Neural cell (in vitro differentiated cells): ENCODE measurements around the gene CSRNP2. TPM values are rescaled to one million over a fixed set of nuclear protein-coding genes. Genes with fewer than 3 reads are reported as not detected.

ENCODE experiments used
- H2AFZ ChIP-seq: fragments of 200-600, 300-800 bp; sonication (generic), shearing (Covaris generic); 2 replicates; pipeline ENCODE4 v1.6.0; 2014; ENCODE audit warnings: low read depth, mild to moderate bottlenecking, antibody characterized with exemption, low read length, moderate library complexity
- H3F3A ChIP-seq: fragments of 200-600 bp; shearing (Covaris generic); 2 replicates; pipeline ENCODE4 v1.6.1; 2016; ENCODE audit warnings: mild to moderate bottlenecking, moderate library complexity, mixed read lengths, antibody characterized with exemption, low read length; ENCODE audit not compliant: insufficient read depth, poor library complexity, severe bottlenecking
- H3K27ac ChIP-seq: fragments of 200-600, 300-800 bp; sonication (generic), shearing (Covaris generic); 2 replicates; pipeline ENCODE4 v1.5.1; 2014; ENCODE audit warnings: mild to moderate bottlenecking, low read length, moderate library complexity
- H3K27me3 ChIP-seq: fragments of 300-800, 200-600 bp; sonication (generic), shearing (Covaris generic); 2 replicates; pipeline ENCODE4 v1.6.0; 2014; ENCODE audit warnings: mild to moderate bottlenecking, low read depth, low read length, moderate library complexity; ENCODE audit not compliant: insufficient read depth
- H3K36me3 ChIP-seq: fragments of 300-800, 200-600 bp; sonication (generic), shearing (Covaris generic); 2 replicates; pipeline ENCODE4 v1.5.1; 2014; ENCODE audit warnings: mild to moderate bottlenecking, antibody characterized with exemption, low read length, moderate library complexity; ENCODE audit not compliant: insufficient read depth
- H3K4me2 ChIP-seq: fragments of 300-800, 200-600 bp; sonication (generic), shearing (Covaris generic); 2 replicates; pipeline ENCODE4 v1.6.0; 2014; ENCODE audit warnings: mild to moderate bottlenecking, low read length
- H3K4me3 ChIP-seq: fragments of 300-800, 200-600 bp; sonication (generic), shearing (Covaris generic); 2 replicates; pipeline ENCODE4 v1.5.1; 2014; ENCODE audit warnings: mild to moderate bottlenecking, low read length, moderate library complexity
- H3K79me2 ChIP-seq: fragments of 200-600 bp; shearing (Covaris generic); replicated peaks from 2 replicates; pipeline ENCODE4 v1.6.0; 2014; ENCODE audit warnings: mild to moderate bottlenecking, low read length, moderate library complexity; ENCODE audit not compliant: insufficient read depth
- H3K9ac ChIP-seq: fragments of 300-800, 200-600 bp; sonication (generic), shearing (Covaris generic); 2 replicates; pipeline ENCODE4 v1.6.1; 2016; ENCODE audit warnings: mild to moderate bottlenecking, low read length, mixed read lengths
- H3K9me2 ChIP-seq: fragments of 200-600 bp; shearing (Covaris generic); 2 replicates; pipeline ENCODE4 v1.6.1; 2016; ENCODE audit warnings: mild to moderate bottlenecking, low read length, mixed read lengths; ENCODE audit not compliant: insufficient read depth
- H3K9me3 ChIP-seq: fragments of 200-600, 300-800 bp; sonication (generic), shearing (Covaris generic); 2 replicates; pipeline ENCODE4 v1.6.1; 2016; ENCODE audit warnings: mild to moderate bottlenecking, mixed run types, low read length, moderate library complexity, mixed read lengths
- H4K20me1 ChIP-seq: fragments of 200-600 bp; shearing (Covaris generic); 2 replicates; pipeline ENCODE4 v1.6.1; 2016; ENCODE audit warnings: mild to moderate bottlenecking, mixed run types; ENCODE audit not compliant: insufficient read depth
- EP300 ChIP-seq: fragments of 450-650 bp; conservative IDR thresholded peaks from 2 replicates; pipeline ENCODE4 v1.6.1; 2014; ENCODE audit warnings: antibody characterized with exemption, mild to moderate bottlenecking, moderate library complexity; ENCODE audit not compliant: poor library complexity, severe bottlenecking
- EZH2 ChIP-seq: fragments of 200-600, 300-800 bp; shearing (Covaris generic), sonication (generic); IDR thresholded peaks from 2 replicates; pipeline ENCODE4 v1.6.1; 2014; ENCODE audit warnings: antibody characterized with exemption, low read length, borderline replicate concordance, mild to moderate bottlenecking; ENCODE audit not compliant: insufficient read depth, poor library complexity, severe bottlenecking
- MXI1 ChIP-seq: fragments of 450-650 bp; conservative IDR thresholded peaks from 2 replicates; pipeline ENCODE4 v1.6.1; 2014; ENCODE audit warnings: antibody characterized with exemption, mild to moderate bottlenecking; ENCODE audit not compliant: poor library complexity, severe bottlenecking
- POLR2AphosphoS5 ChIP-seq: IDR thresholded peaks from 2 replicates; pipeline ENCODE4 v1.6.1; 2012
- RAD21 ChIP-seq: fragments of 450-650 bp; conservative IDR thresholded peaks from 2 replicates; pipeline ENCODE4 v1.6.1; 2014; ENCODE audit warnings: antibody characterized with exemption, mild to moderate bottlenecking, moderate library complexity
- SMC3 ChIP-seq: fragments of 450-650 bp; conservative IDR thresholded peaks from 2 replicates; pipeline ENCODE4 v1.6.1; 2014; ENCODE audit warnings: antibody characterized with exemption, mild to moderate bottlenecking, moderate library complexity; ENCODE audit not compliant: poor library complexity
- TAF1 ChIP-seq: IDR thresholded peaks from 2 replicates; pipeline ENCODE4 v1.6.1; 2012; ENCODE audit warnings: low read depth
- polyA plus RNA-seq: library from polyadenylated mRNA; depleted of rRNA; stranded (reverse); fragments of >200 nt; gene quantifications from 2 replicates; pipeline ENCODE4 v1.2.3, GENCODE V29; 2014
- TF ChIP-seq, protein P1 (sequence below): IDR thresholded peaks from 2 replicates; pipeline ENCODE4 v1.6.1; 2012; ENCODE audit warnings: borderline replicate concordance
- TF ChIP-seq, protein P2 (sequence below): fragments of 450-650 bp; IDR thresholded peaks from 2 replicates; pipeline ENCODE4 v1.5.1; 2014; ENCODE audit warnings: antibody characterized with exemption, mild to moderate bottlenecking, moderate library complexity; ENCODE audit not compliant: poor library complexity, severe bottlenecking

The CSRNP2 gene
- polyA plus RNA-seq, 1 donor from 2014 or later, result 114 TPM

DNA sequence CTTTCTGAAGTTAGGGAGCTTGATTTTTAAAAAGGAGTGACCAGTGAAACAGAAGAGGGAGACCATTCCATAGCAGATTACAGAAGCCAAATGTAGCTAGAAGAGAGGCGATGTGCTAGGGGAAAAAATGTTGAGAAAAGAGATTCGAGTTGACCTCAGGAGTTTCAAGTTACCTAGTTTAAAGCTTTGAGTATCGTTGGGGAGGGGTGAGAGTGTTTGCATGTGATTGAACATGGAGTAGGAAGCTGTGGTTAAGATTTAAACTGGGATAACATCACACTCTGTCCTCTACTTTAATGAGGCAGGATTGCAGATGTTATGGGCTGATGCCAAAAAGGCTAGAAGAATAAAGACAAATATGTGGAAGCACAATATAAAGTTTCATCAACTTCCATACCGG is 31.6 kb downstream of the CSRNP2 start:
- H3K27me3 ChIP-seq, result no peaks in the 10 kb centered on the region
- H4K20me1 ChIP-seq, result no peaks in the 10 kb centered on the region
- no peak overlapping the region for H2AFZ ChIP-seq
- peaks cover 5% of the 10 kb centered on the region for H3K79me2 ChIP-seq
- no peak overlapping the region for H3K4me3 ChIP-seq
- no peak overlapping the region for H3K4me2 ChIP-seq
- H3K9me2 ChIP-seq, result no peaks in the 10 kb centered on the region
- no peaks in the 10 kb centered on the region for H3K9me3 ChIP-seq
- no peak overlapping the region for H3K27ac ChIP-seq
- H3K9ac ChIP-seq, result no peak overlapping the region
- H3K36me3 ChIP-seq, result no peaks in the 10 kb centered on the region
- TF ChIP-seq, protein P1, sequence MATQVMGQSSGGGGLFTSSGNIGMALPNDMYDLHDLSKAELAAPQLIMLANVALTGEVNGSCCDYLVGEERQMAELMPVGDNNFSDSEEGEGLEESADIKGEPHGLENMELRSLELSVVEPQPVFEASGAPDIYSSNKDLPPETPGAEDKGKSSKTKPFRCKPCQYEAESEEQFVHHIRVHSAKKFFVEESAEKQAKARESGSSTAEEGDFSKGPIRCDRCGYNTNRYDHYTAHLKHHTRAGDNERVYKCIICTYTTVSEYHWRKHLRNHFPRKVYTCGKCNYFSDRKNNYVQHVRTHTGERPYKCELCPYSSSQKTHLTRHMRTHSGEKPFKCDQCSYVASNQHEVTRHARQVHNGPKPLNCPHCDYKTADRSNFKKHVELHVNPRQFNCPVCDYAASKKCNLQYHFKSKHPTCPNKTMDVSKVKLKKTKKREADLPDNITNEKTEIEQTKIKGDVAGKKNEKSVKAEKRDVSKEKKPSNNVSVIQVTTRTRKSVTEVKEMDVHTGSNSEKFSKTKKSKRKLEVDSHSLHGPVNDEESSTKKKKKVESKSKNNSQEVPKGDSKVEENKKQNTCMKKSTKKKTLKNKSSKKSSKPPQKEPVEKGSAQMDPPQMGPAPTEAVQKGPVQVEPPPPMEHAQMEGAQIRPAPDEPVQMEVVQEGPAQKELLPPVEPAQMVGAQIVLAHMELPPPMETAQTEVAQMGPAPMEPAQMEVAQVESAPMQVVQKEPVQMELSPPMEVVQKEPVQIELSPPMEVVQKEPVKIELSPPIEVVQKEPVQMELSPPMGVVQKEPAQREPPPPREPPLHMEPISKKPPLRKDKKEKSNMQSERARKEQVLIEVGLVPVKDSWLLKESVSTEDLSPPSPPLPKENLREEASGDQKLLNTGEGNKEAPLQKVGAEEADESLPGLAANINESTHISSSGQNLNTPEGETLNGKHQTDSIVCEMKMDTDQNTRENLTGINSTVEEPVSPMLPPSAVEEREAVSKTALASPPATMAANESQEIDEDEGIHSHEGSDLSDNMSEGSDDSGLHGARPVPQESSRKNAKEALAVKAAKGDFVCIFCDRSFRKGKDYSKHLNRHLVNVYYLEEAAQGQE, result no peak
- TF ChIP-seq EZH2 (no peak), TAF1 (no peak), MXI1 (no peak), EP300 (no peak), POLR2AphosphoS5 (no peak)
- TF ChIP-seq, protein P2, sequence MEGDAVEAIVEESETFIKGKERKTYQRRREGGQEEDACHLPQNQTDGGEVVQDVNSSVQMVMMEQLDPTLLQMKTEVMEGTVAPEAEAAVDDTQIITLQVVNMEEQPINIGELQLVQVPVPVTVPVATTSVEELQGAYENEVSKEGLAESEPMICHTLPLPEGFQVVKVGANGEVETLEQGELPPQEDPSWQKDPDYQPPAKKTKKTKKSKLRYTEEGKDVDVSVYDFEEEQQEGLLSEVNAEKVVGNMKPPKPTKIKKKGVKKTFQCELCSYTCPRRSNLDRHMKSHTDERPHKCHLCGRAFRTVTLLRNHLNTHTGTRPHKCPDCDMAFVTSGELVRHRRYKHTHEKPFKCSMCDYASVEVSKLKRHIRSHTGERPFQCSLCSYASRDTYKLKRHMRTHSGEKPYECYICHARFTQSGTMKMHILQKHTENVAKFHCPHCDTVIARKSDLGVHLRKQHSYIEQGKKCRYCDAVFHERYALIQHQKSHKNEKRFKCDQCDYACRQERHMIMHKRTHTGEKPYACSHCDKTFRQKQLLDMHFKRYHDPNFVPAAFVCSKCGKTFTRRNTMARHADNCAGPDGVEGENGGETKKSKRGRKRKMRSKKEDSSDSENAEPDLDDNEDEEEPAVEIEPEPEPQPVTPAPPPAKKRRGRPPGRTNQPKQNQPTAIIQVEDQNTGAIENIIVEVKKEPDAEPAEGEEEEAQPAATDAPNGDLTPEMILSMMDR, result no peak
- H3F3A ChIP-seq, result no peaks in the 10 kb centered on the region

DNA sequence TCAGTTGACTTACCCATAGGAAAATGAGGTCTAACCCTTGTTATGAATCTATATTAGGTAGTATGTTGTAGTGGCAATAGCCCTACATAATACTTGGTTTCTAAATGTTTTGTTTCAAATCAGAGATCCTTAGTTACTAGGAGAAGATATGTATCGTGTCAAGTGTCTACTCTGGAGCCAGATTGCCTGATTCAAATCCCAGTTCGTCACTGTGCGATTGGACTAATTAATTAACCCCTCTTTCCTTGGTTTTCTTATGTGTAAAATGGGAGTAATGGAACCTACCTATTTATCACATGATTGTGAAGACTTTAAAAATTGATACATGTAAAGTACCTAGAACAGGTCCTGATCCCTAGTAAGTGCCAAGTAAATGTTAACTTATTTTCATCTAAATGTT is 33.9 kb downstream of the CSRNP2 start:
- peaks cover 5% of the 10 kb centered on the region for H3K79me2 ChIP-seq
- H3K4me2 ChIP-seq, result peak overlapping the region; percentile 66
- no peaks in the 10 kb centered on the region for H3K9me2 ChIP-seq
- no peaks in the 10 kb centered on the region for H3K9me3 ChIP-seq
- H3K36me3 ChIP-seq, result no peaks in the 10 kb centered on the region
- no peaks in the 10 kb centered on the region for H3F3A ChIP-seq
- H2AFZ ChIP-seq, result no peak overlapping the region
- no peaks in the 10 kb centered on the region for H4K20me1 ChIP-seq
- peak overlapping the region; percentile 71 for H3K4me3 ChIP-seq
- H3K27me3 ChIP-seq, result no peaks in the 10 kb centered on the region
- no peak overlapping the region for H3K27ac ChIP-seq
- no peak overlapping the region for H3K9ac ChIP-seq
- TF ChIP-seq EZH2 (no peak), TAF1 (no peak), POLR2AphosphoS5 (no peak), MXI1 (no peak), SMC3 (no peak), EP300 (no peak), RAD21 (no peak)
- TF ChIP-seq, protein P2, result no peak
- TF ChIP-seq, protein P1, result no peak
